PC-3 (cell line): ENCODE results near the gene B3GNT2.

Experiments
- CTCF ChIP-seq: fragments of 300-600 bp; sonication (generic); conservative IDR thresholded peaks from 2 replicates; pipeline ENCODE4 v1.5.1; 2017; ENCODE audit warnings: antibody characterized with exemption, low read depth, mild to moderate bottlenecking, low read length
- EZH2 ChIP-seq: fragments of 300-600 bp; sonication (generic); IDR thresholded peaks from one replicate; pipeline ENCODE4 v1.6.1; 2017; ENCODE audit warnings: antibody characterized with exemption, mild to moderate bottlenecking, low read length; ENCODE audit not compliant: unreplicated experiment
- EZH2phosphoT487 ChIP-seq: fragments of 300-600 bp; sonication (generic); IDR thresholded peaks from 2 replicates; pipeline ENCODE4 v1.6.1; 2018; ENCODE audit warnings: mild to moderate bottlenecking, antibody characterized with exemption, low read length, borderline replicate concordance

GRCh38 chr2:62219407-62220159, 23.7 kb downstream of the B3GNT2 start:
- TF ChIP-seq CTCF, result no peak
- no peak for TF ChIP-seq EZH2
- TF ChIP-seq EZH2phosphoT487, result no peak
